Right cardiac atrium (tissue), 5 donors: Measurements from ENCODE around the gene FAM50B. TPM values are rescaled to one million over a fixed set of nuclear protein-coding genes. Genes with fewer than 3 reads are reported as not detected.

ENCODE experiments used
- ATAC-seq, 2 donors: fragments of 200-7000 bp; cut with Tn5 transposase; one replicate each; pipeline versions ENCODE4 v1.8.0 to v1.9.1; 2020; ENCODE audit warnings: moderate library complexity in 2 of 2, mild to moderate bottlenecking in 1 of 2
- DNase-seq, 3 donors: peaks; one replicate each; pipeline ENCODE4 v3.0.0-alpha.2; 2020
- H3K27ac ChIP-seq: one replicate; pipeline ENCODE4 v1.5.1; 2013; ENCODE audit warnings: mild to moderate bottlenecking, low read length, control low read depth, moderate library complexity
- H3K27me3 ChIP-seq: one replicate; pipeline ENCODE4 v1.6.1; 2013; ENCODE audit not compliant: control insufficient read depth, insufficient read depth
- H3K4me1 ChIP-seq: one replicate; pipeline ENCODE4 v1.6.1; 2013; ENCODE audit warnings: low read length; ENCODE audit not compliant: control insufficient read depth, insufficient read depth
- H3K4me3 ChIP-seq: one replicate; pipeline ENCODE4 v1.5.1; 2013; ENCODE audit warnings: low read length, control low read depth
- H3K9me3 ChIP-seq: one replicate; pipeline ENCODE4 v1.6.1; 2013; ENCODE audit warnings: low read length; ENCODE audit not compliant: control insufficient read depth
- WGBS: extraction: QIAGEN DNeasy Blood & Tissue Kit; methylation state at CpG from one replicate; pipeline ENCODE4 v1.1.7; 2013; 5-methylcytosine and 5-hydroxymethylcytosine counted together
- intact Hi-C, 4 donors: fragments of 100-400 bp; cut with DNase I; formaldehyde crosslinking; loops; one replicate each; pipeline versions ENCODE4 v1.11.0 to v1.14.0; 2022 to 2023
- polyA plus RNA-seq: library from polyadenylated mRNA; stranded (reverse); fragments of 200-250 nt; gene quantifications from one replicate; pipeline ENCODE4 v1.2.3, GENCODE V29; 2013
- total RNA-seq, 4 donors: library from RNA; stranded (reverse); fragmentation: NEBNext Ultra II Directional; extraction: Animal tissue kit (Norgen Biotek cat#: 25700); gene quantifications; one replicate each; pipeline ENCODE4 v1.2.1, GENCODE V29; 2021
- donor health status: healthy with polysubstance abuse.
- donor health status: DM: no; HTN: yes; CAD: no.
- donor health status: DM: no; HTN: no; CAD: no.
- donor health status: DM: no; HTN: yes; CAD: no; lungs with severe emphysema.
- donor health status: DM: yes; HTN: yes; CAD: no.

Gene FAM50B
- total and polyA plus RNA-seq, 5 donors, result 14.0 to 25.3 (median 22.6) TPM

GRCh38 chr6:3819161-3820110, 29.7 kb upstream of the FAM50B start:
- 83% methylated on average over 12 of the region's 12 CpGs for whole genome bisulfite sequencing
- Histone ChIP-seq H3K4me1 (no peaks in the 10 kb centered on the region), H3K9me3 (no peaks in the 10 kb centered on the region), H3K27me3 (no peaks in the 10 kb centered on the region), H3K4me3 (no peak overlapping the region), H3K27ac (no peak overlapping the region)
- no peak for DNase-seq
- ATAC-seq, result no peak
- intact Hi-C loops, result loop anchor here in 1 of 4 donors (10.0 kb wide), 1 partner anchor 55 kb away; no protein-coding TSS in a partner anchor

- Histone ChIP-seq H3K4me3 (no peak overlapping the region), H3K27me3 (no peaks in the 10 kb centered on the region), H3K9me3 (no peaks in the 10 kb centered on the region), H3K4me1 (peaks cover 2% of the 10 kb centered on the region), H3K27ac (no peak overlapping the region)
- intact Hi-C loops, result loop anchor here in 1 of 4 donors (10.0 kb wide), 1 partner anchor 56 kb away; no protein-coding TSS in a partner anchor
- ATAC-seq (no peak), DNase-seq (peak in 1 of 3 donors; percentile 50)
- WGBS, result 69% methylated on average over 8 of the region's 8 CpGs
These were observed 28.6 kb upstream of the FAM50B start for GRCh38 chr6:3820563-3820962.

- Histone ChIP-seq H3K4me3 (no peak overlapping the region), H3K9me3 (no peaks in the 10 kb centered on the region), H3K27ac (no peak overlapping the region), H3K4me1 (peaks cover 2% of the 10 kb centered on the region), H3K27me3 (no peaks in the 10 kb centered on the region)
- 81% methylated on average over 14 of the region's 14 CpGs for WGBS
- DNase-seq, result peak in 1 of 3 donors; percentile 22
- intact Hi-C loops, result loop anchor here in 1 of 4 donors (10.0 kb wide), 1 partner anchor 58 kb away; no protein-coding TSS in a partner anchor
- no peak for ATAC-seq
These were observed 26.3 kb upstream of the FAM50B start for GRCh38 chr6:3822747-3823445.

GRCh38 chr6:3823671-3824070, 25.5 kb upstream of the FAM50B start:
- H3K27ac ChIP-seq, result no peak overlapping the region
- H3K4me3 ChIP-seq, result no peak overlapping the region
- WGBS, result 82% methylated on average over 6 of the region's 6 CpGs
- peaks cover 2% of the 10 kb centered on the region for H3K4me1 ChIP-seq
- no peaks in the 10 kb centered on the region for H3K9me3 ChIP-seq
- no peak for ATAC-seq
- intact Hi-C loops, result loop anchor here in 2 of 4 donors (2.0 to 10.0 kb wide), 2 partner anchors 59 to 75 kb away; no protein-coding TSS in a partner anchor
- H3K27me3 ChIP-seq, result no peaks in the 10 kb centered on the region
- DNase-seq, result no peak

- H3K4me1 ChIP-seq, result peaks cover 2% of the 10 kb centered on the region
- no peak overlapping the region for H3K4me3 ChIP-seq
- intact Hi-C loops, result loop anchor here in 3 of 4 donors (2.0 to 10.0 kb wide), 3 partner anchors 61 to 78 kb away; no protein-coding TSS in a partner anchor
These were observed 23.8 kb upstream of the FAM50B start for GRCh38 chr6:3825331-3825831.

GRCh38 chr6:3825851-3826581, 23.2 kb upstream of the FAM50B start:
- WGBS, result 11% methylated on average over 15 of the region's 15 CpGs
- peak; percentile 93 to 96 (median 95) for DNase-seq
- Histone ChIP-seq H3K4me3 (no peak overlapping the region), H3K9me3 (no peaks in the 10 kb centered on the region), H3K27ac (peak overlapping the region; percentile 86), H3K27me3 (no peaks in the 10 kb centered on the region), H3K4me1 (peaks cover 2% of the 10 kb centered on the region)
- intact Hi-C loops, result loop anchor here in 3 of 4 donors (2.0 to 10.0 kb wide), 3 partner anchors 61 to 79 kb away; no protein-coding TSS in a partner anchor
- peak; percentile 95 to 97 for ATAC-seq

More at GRCh38 chr6:3825331-3825831, 23.8 kb upstream of the FAM50B start:
- ATAC-seq (peak; percentile 57 to 60), DNase-seq (peak; percentile 60 to 90 (median 82))
- WGBS, result 28% methylated on average over 15 of the region's 15 CpGs
- peak overlapping the region; percentile 74 for H3K27ac ChIP-seq
- no peaks in the 10 kb centered on the region for H3K9me3 ChIP-seq
- H3K27me3 ChIP-seq, result no peaks in the 10 kb centered on the region

GRCh38 chr6:3829285-3829684, 19.9 kb upstream of the FAM50B start:
- peaks cover 5% of the 10 kb centered on the region for H3K4me1 ChIP-seq
- H3K4me3 ChIP-seq, result no peak overlapping the region
- H3K9me3 ChIP-seq, result no peaks in the 10 kb centered on the region
- WGBS, result 89% methylated on average over 5 of the region's 5 CpGs
- H3K27ac ChIP-seq, result no peak overlapping the region
- intact Hi-C loops, result loop anchor here in 2 of 4 donors (5.0 to 10.0 kb wide), 2 partner anchors 64 to 82 kb away; no protein-coding TSS in a partner anchor
- H3K27me3 ChIP-seq, result no peaks in the 10 kb centered on the region
- ATAC-seq, result no peak
- DNase-seq, result no peak

GRCh38 chr6:3830806-3831205, 18.4 kb upstream of the FAM50B start:
- Histone ChIP-seq H3K4me3 (no peak overlapping the region), H3K27ac (no peak overlapping the region), H3K27me3 (no peaks in the 10 kb centered on the region), H3K4me1 (peaks cover 3% of the 10 kb centered on the region), H3K9me3 (no peaks in the 10 kb centered on the region)
- 97% methylated on average over 4 of the region's 4 CpGs for WGBS
- intact Hi-C loops, result no loop called here
- DNase-seq, result no peak
- no peak for ATAC-seq

- WGBS, result 56% methylated on average over 6 of the region's 6 CpGs
- Histone ChIP-seq H3K9me3 (no peaks in the 10 kb centered on the region), H3K4me3 (no peak overlapping the region), H3K27me3 (no peaks in the 10 kb centered on the region), H3K4me1 (peaks cover 3% of the 10 kb centered on the region), H3K27ac (no peak overlapping the region)
- intact Hi-C loops, result no loop called here
- ATAC-seq (no peak), DNase-seq (no peak)
These were observed 17.2 kb upstream of the FAM50B start for GRCh38 chr6:3831761-3832530.
